Kasumi-1 (cell line): Measurements from ENCODE around the gene ABHD12.
"Not testable (repeated sequence)": the region's sequence is repeated elsewhere in the genome, so short reads cannot be mapped to it uniquely, and the experiment has no call there.

Experiments
- DNase-seq, 2 experiments: peaks; one replicate each; lab custom pipeline; 2025; lab: John Stamatoyannopoulos, UW

Gene ABHD12

GRCh38 chr20:25353747-25354705 lies 36.6 kb downstream of the ABHD12 start:
- DNase-seq = no peak

- DNase-seq = no peak
Measured at GRCh38 chr20:25353353-25353746, 37.3 kb downstream of the ABHD12 start.

DNA sequence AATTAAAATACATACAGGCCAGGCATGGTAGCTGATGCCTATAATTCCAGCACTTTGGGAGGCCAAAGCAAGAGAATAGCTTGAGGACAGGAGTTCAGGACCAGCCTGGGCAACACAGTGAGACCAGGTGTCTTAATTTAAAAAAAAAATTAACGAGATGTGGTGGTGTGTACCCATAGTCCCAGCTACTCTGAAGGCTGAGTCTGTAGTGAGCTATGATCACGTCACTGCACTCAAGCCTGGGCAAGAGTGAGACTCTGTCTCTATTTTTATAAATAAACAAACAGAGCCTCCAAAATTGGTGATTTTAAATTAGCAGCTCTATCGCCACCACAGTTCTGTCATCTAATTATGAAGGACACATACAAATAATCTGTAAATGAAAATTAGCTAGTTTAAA lies 37.9 kb downstream of the ABHD12 start:
- no peak for DNase-seq

- DNase-seq = no peak
Measured at GRCh38 chr20:25351024-25351360, 39.6 kb downstream of the ABHD12 start.

DNA sequence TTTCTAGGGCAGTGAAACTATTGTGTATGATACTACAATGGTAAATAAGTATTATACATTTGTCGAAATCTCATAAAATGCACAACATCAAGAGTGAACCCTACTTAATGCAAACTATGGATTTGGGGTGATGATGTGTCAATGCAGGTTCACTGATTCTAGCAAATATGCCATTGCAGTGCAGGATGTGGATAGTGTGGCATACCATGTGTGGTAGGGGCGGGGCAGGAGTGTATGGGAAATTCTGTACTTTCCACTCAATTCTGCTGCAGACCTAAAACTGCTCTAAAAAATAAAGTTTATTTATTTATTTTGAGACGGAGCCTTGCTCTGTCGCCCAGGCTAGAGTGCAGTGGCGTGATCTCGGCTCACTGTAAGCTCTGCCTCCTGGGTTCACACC lies 44.3 kb downstream of the ABHD12 start:
- no peak for DNase-seq

GRCh38 chr20:25345721-25346120 lies 44.9 kb downstream of the ABHD12 start:
- DNase-seq = no peak

- DNase-seq = no peak
Measured at GRCh38 chr20:25344634-25345033, 46.0 kb downstream of the ABHD12 start.

- DNase-seq = no peak
Measured at GRCh38 chr20:25341716-25342680, 48.6 kb downstream of the ABHD12 start.

DNA sequence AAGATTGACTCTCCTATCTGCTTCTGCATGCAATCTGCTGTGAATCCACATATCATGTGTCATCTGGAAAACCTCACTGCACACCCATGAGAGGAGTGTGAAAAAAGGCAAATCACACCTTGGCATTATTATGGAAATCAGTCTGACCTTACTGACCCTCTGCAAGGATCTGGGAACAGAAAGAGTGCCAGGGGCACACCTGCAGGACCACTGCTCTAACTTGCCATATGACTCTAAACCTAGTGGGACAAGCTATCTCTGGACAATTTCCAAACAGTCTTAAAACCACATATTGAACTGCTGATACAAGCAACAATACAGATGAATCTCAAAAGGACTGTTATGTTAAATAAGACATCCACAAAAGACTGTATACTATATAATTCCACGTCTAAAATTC lies 50.3 kb downstream of the ABHD12 start:
- no peak for DNase-seq

DNA sequence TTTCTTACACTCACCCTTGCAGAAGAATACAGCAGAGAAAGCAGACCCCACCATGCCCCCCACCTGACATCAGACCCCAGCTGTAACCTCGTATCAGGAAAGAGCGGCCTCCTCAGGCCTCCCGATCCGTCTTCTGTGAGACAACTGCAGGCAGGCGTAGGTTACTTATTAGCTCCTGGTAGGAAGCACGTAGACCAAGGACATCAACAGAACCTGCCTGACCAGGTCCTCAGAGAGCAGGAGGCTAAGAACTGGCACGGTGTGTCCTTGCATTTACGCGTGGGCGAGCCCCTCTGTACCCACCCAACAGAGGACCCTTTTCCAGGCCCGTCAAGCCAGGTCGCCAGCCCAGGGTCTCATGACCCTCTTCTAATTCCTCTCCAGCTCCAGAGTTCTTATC lies 51.0 kb downstream of the ABHD12 start:
- no peak for DNase-seq

DNA sequence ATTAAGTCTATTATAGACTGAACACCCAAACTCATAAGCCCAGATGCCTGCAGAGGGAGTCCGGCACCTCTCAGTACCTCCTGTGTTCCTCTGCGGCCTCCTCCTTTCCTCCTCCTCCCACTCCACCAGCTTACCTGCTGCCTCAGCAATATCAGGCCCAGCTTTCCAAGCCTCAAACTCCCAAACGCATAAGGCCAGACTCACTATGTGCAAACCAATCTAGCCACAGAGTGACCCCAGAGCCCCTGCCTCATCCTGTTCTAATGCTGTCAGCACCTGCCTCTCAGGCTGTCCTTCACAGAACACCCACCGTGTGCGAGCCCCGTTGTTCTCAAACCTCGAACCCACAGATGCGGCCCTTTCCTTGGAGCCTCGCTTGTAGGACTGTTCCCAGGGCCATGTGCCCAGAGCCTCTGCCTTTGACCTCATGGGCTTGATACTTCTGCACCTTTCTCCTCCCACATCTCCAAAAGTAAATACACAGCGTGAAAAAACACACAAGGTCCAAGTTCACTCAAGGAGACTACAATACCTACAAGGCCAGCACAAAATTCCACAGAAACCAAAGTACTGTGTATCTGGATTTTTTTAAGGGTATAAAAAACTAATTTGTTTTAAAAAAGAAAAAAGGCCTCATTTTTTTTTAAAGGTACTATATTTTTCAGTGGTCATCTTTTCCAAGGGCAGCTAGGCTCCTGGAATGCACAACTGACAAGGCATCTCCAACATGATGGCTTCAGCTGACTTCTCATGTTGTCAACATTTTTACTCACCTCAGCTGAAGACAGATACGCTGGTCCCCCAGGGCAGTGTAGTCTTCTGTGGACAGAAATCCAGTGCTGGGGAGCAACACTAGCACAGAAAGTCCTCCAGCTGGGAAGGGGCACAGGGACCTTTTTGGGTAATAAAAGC lies 52.3 kb downstream of the ABHD12 start:
- DNase-seq = no peak

DNA sequence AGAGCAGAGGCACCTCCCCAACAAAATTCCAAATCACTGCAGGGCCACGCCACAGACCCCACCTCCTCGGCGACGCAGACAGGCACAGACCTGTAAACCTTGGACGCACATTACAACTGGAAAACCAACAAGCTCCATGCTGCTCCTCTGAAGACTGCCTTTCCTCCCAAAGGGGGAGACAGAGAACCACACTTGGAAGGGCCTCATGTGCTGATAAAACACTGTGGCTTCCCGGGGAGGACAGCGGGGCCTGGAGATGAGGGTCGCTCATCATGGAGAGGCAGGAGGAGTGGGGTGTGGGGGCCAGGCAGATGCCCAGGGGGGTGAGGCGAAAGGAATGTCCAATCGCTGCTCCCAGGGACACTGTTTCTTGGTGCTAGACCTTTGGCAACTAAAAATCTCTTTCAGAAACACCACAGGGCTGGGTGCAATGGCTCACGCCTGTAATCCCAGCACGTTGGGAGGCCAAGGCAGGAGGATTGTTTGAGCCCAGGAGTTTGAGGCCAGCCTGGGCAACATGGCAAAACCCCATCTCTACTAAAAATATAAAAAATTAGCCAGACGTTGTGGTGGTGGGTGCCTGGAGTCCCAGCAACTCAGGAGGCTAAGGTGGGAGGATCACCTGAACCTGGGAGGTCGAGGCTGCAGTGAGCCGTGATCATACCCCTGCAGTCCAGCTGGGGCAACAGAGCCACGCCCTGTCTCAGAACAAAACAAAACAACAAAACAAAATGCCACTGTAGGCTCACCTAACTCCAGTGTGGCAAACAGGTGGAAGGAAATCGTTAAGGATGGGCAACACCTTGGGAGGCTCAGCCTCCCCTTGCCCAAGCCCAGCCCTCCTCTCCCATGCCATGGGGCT lies 53.8 kb downstream of the ABHD12 start:
- DNase-seq = peak; percentile 35 to 53

GRCh38 chr20:25334972-25335371 lies 55.7 kb downstream of the ABHD12 start:
- DNase-seq = not testable (repeated sequence)

- DNase-seq = no peak
Measured at GRCh38 chr20:25328954-25329498, 61.6 kb downstream of the ABHD12 start.

- DNase-seq = no peak
Measured at GRCh38 chr20:25327521-25328235, 63.0 kb downstream of the ABHD12 start.

DNA sequence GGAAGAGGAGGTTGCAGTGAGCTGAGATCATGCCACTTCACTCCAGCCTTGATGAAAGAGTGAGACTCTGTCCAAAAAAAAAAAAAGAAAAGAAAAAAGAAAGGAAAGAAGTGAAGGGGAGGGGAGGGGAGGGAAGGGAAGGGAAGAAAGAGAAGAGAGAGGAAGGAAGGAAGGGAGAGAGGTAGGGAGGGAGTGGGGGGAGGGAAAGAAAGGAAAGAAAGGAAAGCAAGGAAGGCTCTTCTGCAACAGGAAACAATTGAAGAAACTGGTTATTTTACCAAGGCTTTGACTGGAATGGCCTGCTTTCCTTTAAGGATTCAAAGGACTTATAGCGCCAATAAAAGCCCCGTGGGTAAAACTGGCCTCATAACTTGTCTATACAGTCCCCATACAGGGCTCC lies 64.6 kb downstream of the ABHD12 start:
- no peak for DNase-seq

- no peak for DNase-seq
Measured at GRCh38 chr20:25325073-25325472, 65.6 kb downstream of the ABHD12 start.

- peak; percentile 60 to 63 for DNase-seq
Measured at GRCh38 chr20:25324412-25324811, 66.2 kb downstream of the ABHD12 start.

GRCh38 chr20:25323496-25324246 lies 67.0 kb downstream of the ABHD12 start:
- no peak for DNase-seq
